Cardiac septum (tissue), 1 donor: ENCODE measurements around the gene CTDNEP1. TPM values are rescaled to one million over a fixed set of nuclear protein-coding genes. Genes with fewer than 3 reads are reported as not detected.

Source experiments
- DNase-seq: peaks from one replicate; pipeline ENCODE4 v3.0.0-alpha.2; 2020; ENCODE audit warnings: low spot score
- intact Hi-C: fragments of 100-400 bp; cut with DNase I; formaldehyde crosslinking; loops from one replicate; pipeline ENCODE4 v1.14.0; 2022
- long read RNA-seq: library from polyadenylated mRNA; unstranded; transcript quantifications from one replicate; pipeline ENCODE4 v2.0.0, GENCODE V29; 2021
- total RNA-seq: library from RNA; stranded (reverse); fragmentation: NEBNext Ultra II Directional; extraction: Animal tissue kit (Norgen Biotek cat#: 25700); gene quantifications from one replicate; pipeline ENCODE4 v1.2.1, GENCODE V29; 2021
- donor health status: DM: no; HTN: no; CAD: no.

The CTDNEP1 gene
- total RNA-seq: 111 TPM
- long read RNA-seq, transcript CTDNEP1-210 (8 exons, 1,708 nt): major isoform, 57 of 70 reads
- long read RNA-seq, partial matches to known transcripts: 4 of 70 reads
- long read RNA-seq, other reads (novel, unspliced or antisense): 6 of 70 reads

DNA sequence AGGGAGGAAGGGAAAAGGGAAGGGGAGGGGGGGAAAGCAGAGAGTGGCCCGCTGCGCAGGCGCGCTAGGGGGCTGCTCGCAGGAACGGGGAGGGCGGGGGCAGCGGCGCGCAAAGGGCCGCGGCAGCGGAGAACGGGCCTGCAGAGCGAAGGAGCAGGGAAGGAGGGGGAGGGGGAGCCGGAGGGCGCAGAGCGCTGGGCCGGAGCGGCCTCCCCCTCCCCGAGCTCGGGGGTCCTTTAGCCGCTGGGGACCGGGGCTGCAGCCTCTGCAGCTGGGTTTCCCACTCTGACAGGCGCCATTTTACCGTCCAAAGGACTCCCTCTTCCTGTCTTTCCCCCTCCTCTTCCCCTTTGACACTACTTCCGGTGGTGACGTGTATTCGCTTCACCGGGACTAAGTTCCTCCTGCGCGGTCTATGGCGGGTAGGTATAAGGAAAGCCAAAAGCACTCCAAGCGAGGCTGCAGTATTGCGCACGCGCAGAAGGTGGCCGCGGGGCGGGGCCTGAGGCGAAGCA lies at the start of gene CTDNEP1:
TSS of gene CTDNEP1 (minus strand) at position 74 of the 515 bp plus-strand sequence. CDS start 438 bp downstream, outside the sequence.
- intact Hi-C loops: loop anchor here (1.0 to 5.0 kb wide), 3 partner anchors 12 to 321 kb away; partner anchors contain the start of genes PHF23 and SLC2A4
- peak; percentile 100 for DNase-seq

DNA sequence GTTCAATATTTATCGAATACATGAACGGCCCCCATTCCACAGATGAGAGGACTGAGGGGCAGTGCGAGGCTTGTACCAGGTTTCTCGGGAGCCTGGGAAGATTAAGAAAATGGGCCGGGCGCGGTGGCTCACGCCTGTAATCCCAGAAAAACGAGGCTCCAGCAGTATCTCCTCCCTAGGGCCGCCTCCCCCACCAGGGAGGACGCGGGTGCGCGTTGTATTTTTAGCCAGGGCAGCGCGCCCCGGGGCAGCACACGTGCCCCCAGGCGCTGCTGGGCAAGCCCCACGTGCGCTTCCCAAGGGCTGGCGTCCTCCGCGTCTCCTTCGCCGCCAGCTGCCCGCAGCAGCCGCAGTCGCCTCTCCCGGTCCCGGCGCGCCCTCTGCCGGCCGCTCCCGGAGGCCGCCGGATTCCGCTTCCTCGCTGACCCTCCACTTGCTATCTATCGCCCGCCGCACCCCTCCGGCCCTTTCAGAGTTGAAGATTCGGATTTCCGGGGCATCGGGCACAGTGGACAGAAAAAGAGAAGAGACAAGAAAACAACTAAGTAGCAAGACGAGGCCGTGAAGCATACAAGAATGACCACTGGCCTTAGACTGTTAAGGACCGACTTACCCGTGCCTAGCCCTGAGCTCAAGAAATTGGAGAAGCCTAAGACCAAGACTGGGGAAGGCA lies 44.8 kb upstream of the CTDNEP1 start:
- intact Hi-C loops: loop anchor here (1.0 to 5.0 kb wide), 2 partner anchors 16 to 249 kb away; no protein-coding TSS in a partner anchor
- peak; percentile 92 for DNase-seq

- intact Hi-C loops: loop anchor here (1.0 to 5.0 kb wide), 2 partner anchors 15 to 248 kb away; no protein-coding TSS in a partner anchor
- no peak for DNase-seq
Measured at GRCh38 chr17:7295230-7296180, 44.0 kb upstream of the CTDNEP1 start.

DNA sequence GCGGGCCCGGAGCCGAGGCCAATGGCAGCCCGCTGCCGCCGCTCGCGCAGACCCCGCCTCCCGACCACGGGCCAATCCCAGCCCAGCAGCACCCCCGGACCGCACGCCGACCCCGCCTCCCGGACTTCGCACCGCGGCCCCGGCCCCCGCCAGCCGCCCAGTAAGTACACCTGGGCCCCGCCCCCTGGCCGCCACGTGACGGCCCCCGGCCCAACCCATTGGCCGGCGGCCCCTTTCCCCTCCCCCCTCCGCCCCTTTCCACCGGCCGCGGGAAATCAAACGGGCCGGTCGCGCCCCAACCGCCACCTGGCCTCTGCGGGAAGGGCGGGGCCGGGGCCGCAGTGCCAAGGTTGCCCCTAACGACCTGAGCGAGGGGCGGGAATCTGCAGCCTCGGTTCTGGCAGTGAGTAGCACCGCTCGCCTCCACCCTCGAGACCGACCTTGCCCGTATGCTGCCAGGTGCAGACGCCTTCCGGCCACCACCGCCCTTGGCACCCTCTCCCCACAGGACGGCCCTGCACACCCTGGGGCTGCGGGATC lies 43.1 kb upstream of the CTDNEP1 start, which contains the start of gene YBX2:
TSS of gene YBX2 (minus strand) at position 26 of the 540 bp plus-strand sequence. CDS start 139 bp downstream, outside the sequence.
- DNase-seq: peak; percentile 87
- intact Hi-C loops: loop anchor here (5.0 kb wide), 1 partner anchor 247 kb away; no protein-coding TSS in a partner anchor

DNA sequence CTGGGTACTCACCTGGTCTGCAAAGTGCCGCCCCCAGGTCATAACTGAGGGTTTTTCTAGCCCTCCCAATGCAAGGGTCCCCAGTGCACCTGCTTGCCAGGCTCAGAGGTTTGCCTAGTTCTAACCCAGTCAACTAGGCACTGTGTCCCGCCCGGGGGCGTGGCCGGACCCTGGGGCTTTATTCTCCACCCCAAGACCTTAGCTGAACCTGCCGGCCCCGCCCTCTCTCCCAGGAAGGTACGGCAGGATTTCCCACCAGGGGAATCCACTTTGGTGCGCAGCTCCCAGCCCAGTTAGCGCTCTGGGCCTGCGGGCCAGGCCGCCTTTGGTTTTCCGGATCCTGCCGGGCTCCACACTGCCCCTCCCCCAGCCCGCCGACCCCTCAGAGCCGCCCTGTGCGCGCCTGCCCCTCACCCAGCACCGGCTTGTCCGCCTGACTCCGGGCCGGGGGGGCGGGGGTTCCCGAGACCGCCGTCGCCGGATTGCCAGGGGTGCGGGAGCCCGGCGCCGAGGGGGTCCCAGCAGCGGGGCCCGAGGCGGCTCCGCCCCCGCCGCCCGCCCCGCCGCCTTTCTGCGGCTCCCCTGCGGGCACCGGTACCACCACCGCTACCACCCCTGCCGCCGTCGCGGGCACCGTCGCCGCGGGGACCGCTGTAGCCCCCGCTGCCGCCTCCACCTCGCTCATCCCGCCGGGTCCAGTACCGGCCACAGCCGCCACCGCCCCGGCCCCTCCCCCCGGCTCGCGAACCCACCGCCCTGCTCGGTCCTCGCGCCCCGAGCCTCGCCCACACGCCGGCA lies 42.5 kb upstream of the CTDNEP1 start:
- DNase-seq: no peak
- intact Hi-C loops: no loop called here

- intact Hi-C loops: no loop called here
- no peak for DNase-seq
Measured at GRCh38 chr17:7293159-7293558, 41.6 kb upstream of the CTDNEP1 start.

DNA sequence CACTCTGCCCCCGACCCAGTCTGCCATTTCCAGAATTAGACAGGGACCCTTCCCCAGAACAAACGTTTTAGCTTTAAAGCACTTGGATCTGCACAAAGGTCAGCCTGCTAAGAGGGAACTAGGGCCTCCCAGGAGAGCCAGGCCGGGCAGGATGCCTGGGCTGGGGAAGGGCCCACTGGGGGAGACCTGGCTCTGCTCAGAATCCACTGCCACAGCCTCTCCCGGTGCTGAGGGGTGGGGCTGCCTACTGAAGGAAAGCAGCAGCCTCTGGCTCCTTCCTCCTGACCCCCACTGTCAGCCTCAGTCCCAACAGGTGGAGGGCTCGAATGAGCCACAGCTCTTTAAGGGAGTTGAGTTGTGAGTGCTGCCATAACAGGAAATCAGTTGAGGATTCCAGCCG lies 41.2 kb upstream of the CTDNEP1 start:
- intact Hi-C loops: no loop called here
- DNase-seq: no peak

GRCh38 chr17:7292194-7292593 lies 40.7 kb upstream of the CTDNEP1 start:
- intact Hi-C loops: no loop called here

GRCh38 chr17:7290685-7291084 lies 39.2 kb upstream of the CTDNEP1 start:
- DNase-seq: no peak
- intact Hi-C loops: no loop called here

More at GRCh38 chr17:7292194-7292593, 40.7 kb upstream of the CTDNEP1 start:
- no peak for DNase-seq

DNA sequence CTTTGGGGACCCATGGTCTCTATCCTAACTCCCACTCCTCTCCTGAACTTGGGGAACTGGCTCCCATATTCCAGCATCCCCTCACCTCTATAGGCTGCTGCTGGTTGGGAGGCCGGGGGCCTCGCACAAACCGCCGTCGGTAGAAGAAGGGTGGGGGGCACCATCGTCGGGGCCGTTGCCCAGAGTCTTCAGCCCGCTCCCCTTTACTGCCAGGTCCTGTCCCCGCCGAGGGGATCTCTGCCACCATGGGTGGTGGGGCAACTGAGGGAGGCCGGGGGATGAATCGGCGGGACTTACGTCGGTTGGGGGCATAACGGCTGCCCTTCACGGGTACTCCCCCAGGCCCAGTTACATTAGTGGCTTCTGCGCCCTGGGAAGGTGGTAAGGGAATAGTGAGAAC lies 38.6 kb upstream of the CTDNEP1 start:
- DNase-seq: no peak

GRCh38 chr17:7289256-7290032 lies 37.9 kb upstream of the CTDNEP1 start:
- no peak for DNase-seq
- intact Hi-C loops: no loop called here

More for the DNA sequence above, 38.6 kb upstream of the CTDNEP1 start:
- intact Hi-C loops: no loop called here

DNA sequence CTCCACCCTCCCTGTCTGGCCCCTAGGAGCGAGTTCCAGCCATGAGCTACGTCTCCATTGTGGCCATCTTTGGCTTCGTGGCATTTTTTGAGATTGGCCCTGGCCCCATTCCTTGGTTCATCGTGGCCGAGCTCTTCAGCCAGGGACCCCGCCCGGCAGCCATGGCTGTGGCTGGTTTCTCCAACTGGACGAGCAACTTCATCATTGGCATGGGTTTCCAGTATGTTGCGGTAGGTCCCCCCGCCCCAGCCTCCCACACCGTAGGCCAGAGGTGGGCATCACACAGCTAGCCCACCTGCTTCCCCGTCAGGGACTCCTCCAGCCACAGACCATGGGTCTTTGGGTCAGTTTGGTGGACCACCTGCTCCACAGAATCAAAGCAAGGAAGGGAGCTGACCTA lies 34.1 kb upstream of the CTDNEP1 start:
- intact Hi-C loops: no loop called here

GRCh38 chr17:7284911-7285310 lies 33.4 kb upstream of the CTDNEP1 start:
- intact Hi-C loops: no loop called here
- no peak for DNase-seq

More for the DNA sequence above, 34.1 kb upstream of the CTDNEP1 start:
- DNase-seq: peak; percentile 63

DNA sequence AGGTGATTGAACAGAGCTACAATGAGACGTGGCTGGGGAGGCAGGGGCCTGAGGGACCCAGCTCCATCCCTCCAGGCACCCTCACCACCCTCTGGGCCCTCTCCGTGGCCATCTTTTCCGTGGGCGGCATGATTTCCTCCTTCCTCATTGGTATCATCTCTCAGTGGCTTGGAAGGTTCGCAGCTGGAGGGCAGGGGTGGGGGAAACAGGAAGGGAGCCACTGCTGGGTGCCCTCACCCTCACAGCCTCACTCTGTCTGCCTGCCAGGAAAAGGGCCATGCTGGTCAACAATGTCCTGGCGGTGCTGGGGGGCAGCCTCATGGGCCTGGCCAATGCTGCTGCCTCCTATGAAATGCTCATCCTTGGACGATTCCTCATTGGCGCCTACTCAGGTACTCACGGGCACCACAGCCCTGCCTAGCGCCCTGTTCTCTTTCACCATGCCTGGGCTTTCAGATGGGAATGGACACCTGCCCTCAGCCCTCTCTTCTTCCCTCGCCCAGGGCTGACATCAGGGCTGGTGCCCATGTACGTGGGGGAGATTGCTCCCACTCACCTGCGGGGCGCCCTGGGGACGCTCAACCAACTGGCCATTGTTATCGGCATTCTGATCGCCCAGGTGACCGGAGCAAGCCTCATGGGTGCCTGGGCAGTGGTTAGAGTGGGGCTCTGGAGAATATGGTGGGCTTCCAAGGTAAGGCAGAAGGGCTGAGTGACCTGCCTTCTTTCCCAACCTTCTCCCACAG lies 32.1 kb upstream of the CTDNEP1 start:
- intact Hi-C loops: no loop called here
- no peak for DNase-seq

DNA sequence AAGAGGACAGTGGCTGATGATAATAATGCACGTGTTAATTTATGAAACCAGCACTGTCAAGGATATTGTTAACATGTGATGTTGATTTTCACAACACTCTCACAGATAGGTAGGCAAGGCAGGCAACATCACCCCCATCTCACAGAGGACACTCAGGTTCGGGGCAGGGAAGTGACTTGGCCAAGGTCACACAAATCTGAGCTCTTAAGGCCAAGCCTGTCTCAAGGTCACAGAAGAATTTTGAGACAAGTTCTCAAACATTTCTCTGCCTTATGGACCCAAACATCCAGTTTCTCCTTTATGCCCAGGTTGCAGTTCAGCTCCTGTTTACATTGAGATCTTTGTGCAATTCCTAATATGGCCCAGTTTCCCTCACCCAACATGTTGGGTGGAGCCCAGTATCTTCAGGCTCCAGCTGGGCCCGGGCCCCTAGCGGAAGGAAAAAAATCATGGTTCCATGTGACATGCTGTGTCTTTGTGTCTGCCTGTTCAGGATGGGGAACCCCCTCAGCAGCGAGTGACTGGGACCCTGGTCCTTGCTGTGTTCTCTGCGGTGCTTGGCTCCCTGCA lies 31.3 kb upstream of the CTDNEP1 start:
- intact Hi-C loops: no loop called here
- no peak for DNase-seq

DNA sequence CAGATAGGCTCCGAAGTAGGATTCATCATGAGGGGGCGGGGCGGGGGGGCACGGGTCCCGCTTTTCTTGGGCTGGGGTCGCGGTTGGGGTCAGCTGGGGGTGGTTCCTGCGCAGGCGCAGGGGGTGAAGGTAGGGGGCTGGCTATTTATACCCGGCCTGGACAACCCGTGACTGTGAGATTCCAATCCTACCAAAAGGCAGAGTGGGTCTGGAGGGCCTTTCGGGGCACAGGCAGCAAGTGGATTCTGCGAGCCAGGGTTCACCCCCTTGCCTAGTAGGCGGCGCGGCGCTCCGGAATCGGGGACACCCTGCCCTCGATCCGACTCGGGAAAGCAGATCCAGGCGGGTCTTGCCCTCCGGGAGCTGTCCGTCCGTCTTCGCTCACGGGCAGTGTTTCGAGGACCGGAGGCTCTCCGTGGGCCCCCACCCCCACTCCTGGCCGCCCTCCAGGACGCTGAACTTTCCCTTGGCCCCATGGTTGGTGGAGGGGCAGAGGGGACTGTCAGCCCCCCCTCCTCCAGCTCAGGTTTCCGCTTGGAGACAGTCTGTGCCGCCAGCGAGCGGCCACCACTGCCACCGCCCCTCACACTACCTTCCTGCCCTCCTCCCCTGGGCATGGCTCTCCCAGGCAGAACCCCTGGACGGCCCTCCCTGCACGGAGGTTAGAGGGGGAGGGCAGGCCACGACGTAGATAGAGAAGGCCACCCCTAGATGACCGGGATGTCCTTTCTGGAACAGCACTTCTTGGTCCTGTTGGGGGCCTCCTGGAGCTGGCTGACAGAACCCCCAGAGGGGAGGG lies 30.6 kb upstream of the CTDNEP1 start:
- intact Hi-C loops: loop anchor here (1.0 to 2.0 kb wide), 2 partner anchors 30 to 71 kb away; partner anchors contain the start of genes ELP5 and KCTD11
- DNase-seq: peak; percentile 84
